ENCODE measurements around the gene KIF5C. TPM values are rescaled to one million over a fixed set of nuclear protein-coding genes. Genes with fewer than 3 reads are reported as not detected.
A peak's percentile ranks its signal among the peaks of the same experiment; 100 is the strongest.

The KIF5C gene
- total RNA-seq, 1 donor = 0.36 TPM

DNA sequence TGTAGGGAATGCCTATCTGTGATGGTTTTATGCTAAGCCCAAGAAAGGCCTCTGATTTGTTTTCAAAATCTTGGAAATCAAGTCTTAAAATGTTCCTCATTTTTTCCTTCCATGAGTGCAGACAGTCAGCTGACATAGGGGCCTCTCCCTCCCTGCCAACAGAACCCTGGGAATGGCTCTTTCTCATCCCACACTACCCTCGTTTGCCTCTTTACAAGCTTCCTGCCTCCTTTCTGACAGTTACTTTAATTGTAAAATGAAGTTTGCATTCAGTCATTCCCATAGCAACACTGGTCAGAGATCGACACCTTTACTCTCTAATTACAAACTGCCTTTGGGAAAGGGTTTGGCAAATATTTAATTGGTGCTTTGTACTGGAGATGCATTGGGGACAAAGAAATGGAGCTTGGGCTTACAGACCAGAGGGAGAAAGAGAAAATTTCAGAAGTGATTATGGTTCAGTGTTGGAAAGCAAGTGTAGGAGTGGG lies 25.4 kb downstream of the KIF5C start:
- Histone ChIP-seq H3K4me1 (ENCODE audit: insufficient read depth, low read length) (no peaks in the 10 kb centered on the region), H3K27ac (ENCODE audit: low read depth, low read length) (no peak overlapping the region), H2AFZ (ENCODE audit: low read length) (no peak overlapping the region), H3K36me3 (ENCODE audit: insufficient read depth, low read length) (no peaks in the 10 kb centered on the region), H3K4me2 (ENCODE audit: insufficient read depth, low read length) (no peak overlapping the region), H3K27me3 (ENCODE audit: insufficient read depth, low read length) (peaks cover 8% of the 10 kb centered on the region), H4K20me1 (ENCODE audit: insufficient read depth, low read length) (no peaks in the 10 kb centered on the region), H3K4me3 (ENCODE audit: insufficient read depth, low read length) (no peak overlapping the region), H3K9me3 (ENCODE audit: low read depth, low read length) (no peaks in the 10 kb centered on the region), H3K79me2 (ENCODE audit: insufficient read depth, low read length) (no peaks in the 10 kb centered on the region)
- TF ChIP-seq, protein P1, sequence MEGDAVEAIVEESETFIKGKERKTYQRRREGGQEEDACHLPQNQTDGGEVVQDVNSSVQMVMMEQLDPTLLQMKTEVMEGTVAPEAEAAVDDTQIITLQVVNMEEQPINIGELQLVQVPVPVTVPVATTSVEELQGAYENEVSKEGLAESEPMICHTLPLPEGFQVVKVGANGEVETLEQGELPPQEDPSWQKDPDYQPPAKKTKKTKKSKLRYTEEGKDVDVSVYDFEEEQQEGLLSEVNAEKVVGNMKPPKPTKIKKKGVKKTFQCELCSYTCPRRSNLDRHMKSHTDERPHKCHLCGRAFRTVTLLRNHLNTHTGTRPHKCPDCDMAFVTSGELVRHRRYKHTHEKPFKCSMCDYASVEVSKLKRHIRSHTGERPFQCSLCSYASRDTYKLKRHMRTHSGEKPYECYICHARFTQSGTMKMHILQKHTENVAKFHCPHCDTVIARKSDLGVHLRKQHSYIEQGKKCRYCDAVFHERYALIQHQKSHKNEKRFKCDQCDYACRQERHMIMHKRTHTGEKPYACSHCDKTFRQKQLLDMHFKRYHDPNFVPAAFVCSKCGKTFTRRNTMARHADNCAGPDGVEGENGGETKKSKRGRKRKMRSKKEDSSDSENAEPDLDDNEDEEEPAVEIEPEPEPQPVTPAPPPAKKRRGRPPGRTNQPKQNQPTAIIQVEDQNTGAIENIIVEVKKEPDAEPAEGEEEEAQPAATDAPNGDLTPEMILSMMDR (IDR thresholded peaks at IDR 0.05; ENCODE audit: extremely low read depth, low read depth, low read length) = no peak
- DNase-seq (ENCODE audit: insufficient read length, low spot score, missing footprints) = peak; percentile 39

DNA sequence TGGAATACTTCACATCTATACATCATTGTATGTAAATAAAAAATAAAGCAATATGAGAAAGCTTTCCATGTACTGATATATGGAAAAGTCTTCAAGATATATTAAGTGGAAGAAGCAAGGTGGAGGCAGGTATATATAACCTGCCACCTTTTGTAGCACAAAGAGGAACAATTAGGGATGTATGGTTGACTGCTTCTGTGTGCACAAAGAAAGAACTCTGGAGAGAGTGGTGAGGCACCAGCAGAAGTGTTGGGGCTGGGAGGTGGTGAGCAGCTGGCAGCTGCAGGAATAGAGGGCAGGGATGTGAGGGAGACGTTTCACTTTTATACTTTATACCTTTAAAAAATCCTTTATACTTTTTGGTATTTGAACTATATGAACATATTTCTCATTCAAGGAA lies 26.1 kb downstream of the KIF5C start:
- Histone ChIP-seq H3K4me2 (ENCODE audit: insufficient read depth, low read length) (no peak overlapping the region), H3K27ac (ENCODE audit: low read depth, low read length) (no peak overlapping the region), H4K20me1 (ENCODE audit: insufficient read depth, low read length) (no peaks in the 10 kb centered on the region), H2AFZ (ENCODE audit: low read length) (no peak overlapping the region), H3K27me3 (ENCODE audit: insufficient read depth, low read length) (peaks cover 8% of the 10 kb centered on the region), H3K4me1 (ENCODE audit: insufficient read depth, low read length) (no peaks in the 10 kb centered on the region), H3K9me3 (ENCODE audit: low read depth, low read length) (no peaks in the 10 kb centered on the region), H3K36me3 (ENCODE audit: insufficient read depth, low read length) (no peaks in the 10 kb centered on the region), H3K4me3 (ENCODE audit: insufficient read depth, low read length) (no peak overlapping the region), H3K79me2 (ENCODE audit: insufficient read depth, low read length) (no peaks in the 10 kb centered on the region)
- TF ChIP-seq, protein P1 (IDR thresholded peaks at IDR 0.05; ENCODE audit: extremely low read depth, low read depth, low read length) = no peak
- no peak for DNase-seq (ENCODE audit: insufficient read length, low spot score, missing footprints)

DNA sequence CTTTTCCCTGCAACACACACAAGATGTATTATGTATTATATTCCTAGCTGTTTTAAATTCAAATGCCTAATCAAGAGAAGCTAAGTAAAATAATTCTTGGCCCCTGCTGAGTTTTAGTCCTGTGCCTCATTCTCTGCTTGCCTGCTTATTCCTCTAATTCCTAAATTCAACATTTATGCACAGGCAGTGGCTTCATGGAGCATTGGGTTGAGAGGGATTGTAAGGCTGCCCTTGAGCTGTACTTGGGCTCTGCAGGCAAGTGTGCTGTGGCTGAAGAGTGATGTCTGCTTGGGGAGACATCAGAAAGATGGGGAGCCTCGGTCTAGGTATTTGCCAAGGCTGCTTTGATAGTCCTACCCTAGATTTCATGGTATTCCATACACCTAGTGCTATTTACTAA lies 27.8 kb downstream of the KIF5C start:
- TF ChIP-seq, protein P1 (IDR thresholded peaks at IDR 0.05; ENCODE audit: extremely low read depth, low read depth, low read length) = no peak
- Histone ChIP-seq H3K79me2 (ENCODE audit: insufficient read depth, low read length) (no peaks in the 10 kb centered on the region), H3K9me3 (ENCODE audit: low read depth, low read length) (no peaks in the 10 kb centered on the region), H3K27ac (ENCODE audit: low read depth, low read length) (no peak overlapping the region), H3K4me3 (ENCODE audit: insufficient read depth, low read length) (no peak overlapping the region), H3K36me3 (ENCODE audit: insufficient read depth, low read length) (no peaks in the 10 kb centered on the region), H2AFZ (ENCODE audit: low read length) (no peak overlapping the region), H3K27me3 (ENCODE audit: insufficient read depth, low read length) (peaks cover 8% of the 10 kb centered on the region), H3K4me2 (ENCODE audit: insufficient read depth, low read length) (no peak overlapping the region), H3K4me1 (ENCODE audit: insufficient read depth, low read length) (no peaks in the 10 kb centered on the region), H4K20me1 (ENCODE audit: insufficient read depth, low read length) (no peaks in the 10 kb centered on the region)
- DNase-seq (ENCODE audit: insufficient read length, low spot score, missing footprints) = no peak

DNA sequence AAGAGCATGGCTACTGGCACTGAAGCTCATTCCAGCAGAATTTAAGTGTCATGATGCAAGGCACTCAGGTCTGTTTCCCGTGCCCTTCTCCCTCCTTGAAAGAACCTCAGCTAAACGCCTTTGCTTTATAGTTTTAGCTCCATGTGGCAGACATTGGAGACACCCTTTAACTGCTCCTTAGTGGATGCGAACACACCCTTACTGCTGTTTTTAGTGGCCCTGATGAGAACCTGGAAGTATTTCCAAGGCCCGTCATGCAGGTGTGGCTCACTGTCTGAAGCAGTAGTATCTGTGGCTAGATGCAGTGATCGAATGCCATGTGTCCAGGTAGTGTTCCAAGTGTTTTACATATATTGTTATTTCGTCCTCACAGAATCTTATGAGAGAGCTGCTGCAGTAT lies 28.3 kb downstream of the KIF5C start:
- H3K36me3 ChIP-seq (ENCODE audit: insufficient read depth, low read length) = no peaks in the 10 kb centered on the region
- DNase-seq (ENCODE audit: insufficient read length, low spot score, missing footprints) = no peak
- no peak overlapping the region for H3K4me3 ChIP-seq (ENCODE audit: insufficient read depth, low read length)
- H3K27ac ChIP-seq (ENCODE audit: low read depth, low read length) = no peak overlapping the region
- no peak overlapping the region for H3K4me2 ChIP-seq (ENCODE audit: insufficient read depth, low read length)
- H4K20me1 ChIP-seq (ENCODE audit: insufficient read depth, low read length) = no peaks in the 10 kb centered on the region
- H2AFZ ChIP-seq (ENCODE audit: low read length) = no peak overlapping the region
- H3K27me3 ChIP-seq (ENCODE audit: insufficient read depth, low read length) = peaks cover 8% of the 10 kb centered on the region
- H3K4me1 ChIP-seq (ENCODE audit: insufficient read depth, low read length) = no peaks in the 10 kb centered on the region
- H3K79me2 ChIP-seq (ENCODE audit: insufficient read depth, low read length) = no peaks in the 10 kb centered on the region
- TF ChIP-seq, protein P1 (IDR thresholded peaks at IDR 0.05; ENCODE audit: extremely low read depth, low read depth, low read length) = no peak
- H3K9me3 ChIP-seq (ENCODE audit: low read depth, low read length) = no peaks in the 10 kb centered on the region
